SH-SY5Y (cell line): ENCODE results near the gene IP6K3.

ENCODE experiments used
- GATA2 ChIP-seq: IDR thresholded peaks from 2 replicates; pipeline ENCODE4 v1.6.1; 2011; ENCODE audit warnings: mild to moderate bottlenecking, low read depth, low read length
- GATA3 ChIP-seq: IDR thresholded peaks from 2 replicates; pipeline ENCODE4 v1.6.1; 2011; ENCODE audit warnings: low read depth, mild to moderate bottlenecking, low read length, moderate library complexity

DNA sequence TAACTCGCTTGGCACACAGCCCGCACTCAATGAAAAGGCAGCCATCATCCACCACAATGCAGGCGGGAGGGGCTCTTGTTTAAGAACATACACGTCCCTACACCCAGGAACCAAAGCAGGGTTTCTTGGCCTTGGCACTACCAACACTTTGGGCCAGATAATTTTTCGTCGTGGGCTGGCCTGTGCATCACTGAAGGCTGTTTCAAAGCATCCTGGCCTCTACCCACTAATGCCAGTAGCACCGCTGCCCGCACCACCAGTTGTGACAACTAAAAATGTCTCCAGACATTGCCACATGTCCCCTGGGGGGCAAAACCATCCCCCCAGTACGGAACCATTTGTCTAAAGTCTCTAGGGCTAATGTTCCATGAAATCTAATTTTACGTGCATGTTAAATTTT lies 48.2 kb downstream of the IP6K3 start:
- TF ChIP-seq GATA3 (no peak), GATA2 (no peak)
